GM12878 (cell line): Measurements from ENCODE around the gene PIK3C2B. TPM values are rescaled to one million over a fixed set of nuclear protein-coding genes. Genes with fewer than 3 reads are reported as not detected.

ENCODE experiments used
- ATAC-seq: fragments of 200-7000 bp; cut with Tn5 transposase; 3 replicates; pipeline ENCODE4 v1.9.1; 2020; ENCODE audit warnings: mild to moderate bottlenecking, moderate library complexity
- BruUV-seq: library from RNA; stranded (reverse); fragments of 400-500 nt; replicated peaks from 2 replicates; lab custom pipeline; 2021; lab: Mats Ljungman, UMichigan
- CTCF ChIA-PET: fragments of 300-600 bp; sonication (Branson Sonifier 250); formaldehyde crosslinking; extraction: SDS; loops from one replicate; lab custom pipeline; 2021; ENCODE audit warnings: inconsistent platforms; lab: Yijun Ruan, JAX
- POLR2A ChIA-PET: fragments of 350-600 bp; formaldehyde crosslinking; extraction: SDS; loops from one replicate; lab custom pipeline; 2021; ENCODE audit warnings: inconsistent platforms; lab: Charles Lee
- RAD21 ChIA-PET: fragments of 300-600 bp; sonication (Branson Sonifier 250); formaldehyde crosslinking; loops from one replicate; lab custom pipeline; 2023; ENCODE audit warnings: antibody characterized with exemption; ENCODE audit not compliant: unreplicated experiment; lab: Charles Lee
- SMC1A ChIA-PET: fragments of 300-600 bp; sonication (Branson Sonifier 250); formaldehyde crosslinking; loops from one replicate; lab custom pipeline; 2023; ENCODE audit not compliant: unreplicated experiment, uncharacterized antibody; lab: Charles Lee
- DNase-seq: peaks from one replicate; pipeline ENCODE4 v3.0.0-alpha.2; 2011; ENCODE audit warnings: low read depth, low spot score
- FAIRE-seq: peaks from 3 replicates; lab custom pipeline; 2011; peaks lifted over from hg19 to GRCh38; lab: Jason Lieb, UNC
- H2AFZ ChIP-seq: 2 replicates; pipeline ENCODE4 v1.6.0; 2011; ENCODE audit warnings: low read depth, low read length, control low read depth; ENCODE audit not compliant: control insufficient read depth
- H3K27ac ChIP-seq: 2 replicates; pipeline ENCODE4 v1.5.1; 2011; ENCODE audit warnings: control low read depth; ENCODE audit not compliant: control insufficient read depth, insufficient read depth
- H3K27me3 ChIP-seq, 2 experiments: replicated peaks in 1 of 2; 2 replicates each; pipeline versions ENCODE4 v1.6.0 to v1.6.1; 2011; ENCODE audit warnings: low read length in 1 of 2; ENCODE audit not compliant: control insufficient read depth in 2 of 2, insufficient read depth in 2 of 2
- H3K36me3 ChIP-seq, 2 experiments: 2 replicates each; pipeline ENCODE4 v1.5.1; 2011; ENCODE audit warnings: low read length in 1 of 2; ENCODE audit not compliant: control insufficient read depth in 2 of 2, insufficient read depth in 2 of 2
- H3K4me1 ChIP-seq: 2 replicates; pipeline ENCODE4 v1.6.1; 2011; ENCODE audit warnings: mild to moderate bottlenecking, low read length, moderate library complexity, mixed read lengths; ENCODE audit not compliant: control insufficient read depth, insufficient read depth
- H3K4me2 ChIP-seq: 2 replicates; pipeline ENCODE4 v1.6.0; 2011; ENCODE audit warnings: control low read depth; ENCODE audit not compliant: control insufficient read depth, insufficient read depth
- H3K4me3 ChIP-seq: fragments of 200-600 bp; sonication (generic); 2 replicates; pipeline ENCODE4 v1.5.1; 2016
- H3K79me2 ChIP-seq: 2 replicates; pipeline ENCODE4 v1.6.0; 2011; ENCODE audit warnings: low read length; ENCODE audit not compliant: control insufficient read depth, insufficient read depth
- H3K9ac ChIP-seq: 2 replicates; pipeline ENCODE4 v1.8.0; 2011; ENCODE audit warnings: low read length, control low read depth, mixed read lengths; ENCODE audit not compliant: control insufficient read depth, insufficient read depth
- H3K9me3 ChIP-seq: replicated peaks from 3 replicates; pipeline ENCODE4 v1.5.1; 2011; ENCODE audit warnings: mild to moderate bottlenecking, low read length; ENCODE audit not compliant: control insufficient read depth, insufficient read depth
- H4K20me1 ChIP-seq: 2 replicates; pipeline ENCODE4 v1.6.0; 2011; ENCODE audit not compliant: control insufficient read depth, insufficient read depth
- BCL3 ChIP-seq: IDR thresholded peaks from 2 replicates; pipeline ENCODE4 v1.6.1; 2011; ENCODE audit warnings: borderline replicate concordance, low read depth, mild to moderate bottlenecking, moderate library complexity, low read length; ENCODE audit not compliant: insufficient read depth, poor library complexity, severe bottlenecking
- CEBPZ ChIP-seq: fragments of 150-350 bp; IDR thresholded peaks from 2 replicates; pipeline ENCODE4 v1.6.1; 2016; ENCODE audit warnings: low read depth, low read length
- CHD1 ChIP-seq: IDR thresholded peaks from 2 replicates; pipeline ENCODE4 v1.6.1; 2012; ENCODE audit warnings: low read depth, low read length, improper control_type of control experiment
- PAX8 ChIP-seq: fragments of 450-650 bp; IDR thresholded peaks from 2 replicates; pipeline ENCODE4 v1.6.1; 2017; ENCODE audit warnings: mild to moderate bottlenecking, moderate library complexity
- SUZ12 ChIP-seq: fragments of 200-600 bp; sonication (generic); IDR thresholded peaks from one replicate; pipeline ENCODE4 v1.6.1; 2018; ENCODE audit warnings: antibody characterized with exemption, mild to moderate bottlenecking; ENCODE audit not compliant: unreplicated experiment
- TARDBP ChIP-seq: IDR thresholded peaks from 2 replicates; pipeline ENCODE4 v1.6.1; 2016; ENCODE audit warnings: borderline replicate concordance
- TCF12 ChIP-seq: IDR thresholded peaks from 2 replicates; pipeline ENCODE4 v1.6.1; 2011; ENCODE audit warnings: low read depth, mild to moderate bottlenecking, low read length
- ZNF384 ChIP-seq: IDR thresholded peaks from 2 replicates; pipeline ENCODE4 v1.6.1; 2012; ENCODE audit warnings: low read depth, mild to moderate bottlenecking, low read length, improper control_type of control experiment, borderline replicate concordance
- WGBS: methylation state at CpG from one replicate; pipeline ENCODE4 v1.1.6; 2016; ENCODE audit warnings: low lambda C conversion rate; ENCODE audit not compliant: insufficient replicate concordance, insufficient coverage; ENCODE audit errors: missing lambda C conversion rate; 5-methylcytosine and 5-hydroxymethylcytosine counted together
- in situ Hi-C: fragments of 300-500 bp; cut with MboI; formaldehyde crosslinking; loops from 9 replicates; pipeline ENCODE4 v1.14.3; 2018; ENCODE audit warnings: mixed read lengths
- intact Hi-C: fragments of 100-400 bp; cut with micrococcal nuclease; formaldehyde crosslinking; loops from one replicate; pipeline ENCODE4 v1.14.2; 2022; ENCODE audit not compliant: unreplicated experiment
- polyA plus RNA-seq, 11 experiments: library from polyadenylated mRNA; depleted of rRNA in 4 of 11; unstranded in 6 of 11; stranded (reverse) in 5 of 11; fragments of >200 nt; fragmentation: Nextera tagmentation in 4 of 11; fragmentation: Illumina TruSeq in 1 of 11; extraction: Ambion mirVana in 4 of 11; extraction: Trizol in 1 of 11; gene quantifications; 1 replicate in 1 of 11; 2 replicates in 10 of 11; pipeline versions ENCODE4 v1.2.1 to v1.2.3, GENCODE V29; 2011 to 2016; ENCODE audit warnings: inconsistent platforms in 2 of 11, missing spikeins in 2 of 11, low read depth in 1 of 11
- total RNA-seq, 4 experiments: library from RNA; depleted of rRNA in 3 of 4; stranded (reverse); fragments of >200 nt in 3 of 4; fragmentation: Illumina TruSeq in 1 of 4; extraction: Trizol in 1 of 4; gene quantifications; 2 replicates each; pipeline versions ENCODE4 v1.2.1 to v1.2.3, GENCODE V29; 2013 to 2021
- TF ChIP-seq, protein P1 (sequence below), 3 experiments: IDR thresholded peaks in 2 of 3; conservative IDR thresholded peaks in 1 of 3; 2 replicates each; pipeline ENCODE4 v1.5.1; 2011; ENCODE audit warnings: low read depth in 3 of 3, low read length in 3 of 3, mild to moderate bottlenecking in 3 of 3, control low read depth in 2 of 3, moderate library complexity in 2 of 3, inconsistent platforms in 1 of 3, mixed read lengths in 1 of 3; ENCODE audit not compliant: control insufficient read depth in 2 of 3, insufficient read depth in 1 of 3; ENCODE audit errors: extremely low read depth in 1 of 3
- TF ChIP-seq, protein P2 (sequence below): fragments of 150-350 bp; IDR thresholded peaks from 2 replicates; pipeline ENCODE4 v1.6.1; 2014; ENCODE audit warnings: mild to moderate bottlenecking, low read depth, low read length
- TF ChIP-seq, protein P3 (sequence below): IDR thresholded peaks from 2 replicates; pipeline ENCODE4 v1.6.1; 2011; ENCODE audit warnings: low read depth, low read length, improper control_type of control experiment, borderline replicate concordance

PIK3C2B gene
- total and polyA plus RNA-seq, 10 of the 15 experiments (the other 5 are each of a cell fraction or from before 2014, with no cell fraction given): 2.2 to 38.1 (median 11.4) TPM

DNA sequence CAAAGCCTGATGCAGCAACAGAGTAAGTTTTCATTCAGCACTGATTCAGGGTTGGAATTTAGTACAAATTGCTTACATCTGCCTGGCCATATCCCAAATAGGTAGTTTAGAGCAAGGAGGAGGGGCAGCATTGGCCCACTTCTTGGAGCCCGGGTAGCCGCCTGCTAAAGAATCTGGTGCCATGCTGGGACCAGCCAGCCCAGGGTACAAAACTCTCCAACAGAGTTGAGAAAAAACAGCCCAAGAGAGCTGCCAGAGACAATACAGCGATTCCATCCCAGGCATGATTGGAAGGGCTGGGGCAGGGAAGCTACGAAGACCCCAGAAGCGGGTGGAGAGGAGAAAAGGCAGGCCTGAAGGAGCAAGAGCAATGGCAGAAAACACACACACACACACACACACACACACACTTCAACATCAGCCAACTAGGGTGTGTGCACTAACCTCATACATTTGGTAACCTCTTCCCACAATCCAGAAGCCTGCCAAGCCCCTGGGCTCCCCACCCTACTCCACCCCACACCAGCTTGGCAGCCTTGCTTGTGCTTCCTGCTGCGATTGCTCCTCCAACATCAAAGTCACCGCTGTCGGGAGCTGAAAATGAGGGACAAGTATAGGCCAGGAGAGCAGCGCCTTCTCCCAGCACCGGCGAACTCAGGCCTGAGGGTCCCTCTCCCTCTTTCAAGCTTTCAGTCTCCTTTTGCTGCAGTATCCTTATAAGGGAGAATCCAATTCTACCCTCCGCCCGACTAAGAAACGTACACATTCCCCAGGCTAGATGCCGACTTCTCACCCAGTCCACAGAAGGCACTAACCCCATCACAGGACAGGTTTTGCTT lies 1.2 kb downstream of the PIK3C2B start:
- BruUV-seq: TSS peak; percentile 33
- ATAC-seq: no peak; the same call in 2 of the 3 replicates
- Histone ChIP-seq H3K9me3 (no peaks in the 10 kb centered on the region), H2AFZ (peak overlapping the region; percentile 86), H3K4me3 (peak overlapping the region; percentile 92), H3K27me3 (no peaks in the 10 kb centered on the region), H3K4me1 (peaks cover 18% of the 10 kb centered on the region), H3K36me3 (no peaks in the 10 kb centered on the region), H3K4me2 (peak overlapping the region; percentile 99), H3K27ac (peak overlapping the region; percentile 86), H3K79me2 (peaks cover 44% of the 10 kb centered on the region), H3K9ac (peak overlapping the region; percentile 90), H4K20me1 (no peaks in the 10 kb centered on the region)
- in situ Hi-C loops (no loop called here), intact Hi-C loops (no loop called here)
- ChIA-PET RAD21 (interaction anchor here (0.9 to 13.5 kb wide), 17 partner anchors 8 to 84 kb away, joined by 3 to 441 read pairs (median 6); partner anchors contain the start of gene MDM4), POLR2A (interaction anchor here (0.9 to 6.1 kb wide), 17 partner anchors 8 to 83 kb away, joined by 3 to 81 read pairs (median 6); partner anchors contain the start of gene MDM4), CTCF (interaction anchor here (0.9 to 39.0 kb wide), 10 partner anchors 11 to 314 kb away, joined by 3 to 2021 read pairs (median 8); partner anchors contain the start of gene MDM4), SMC1A (interaction anchor here (0.6 to 19.3 kb wide), 19 partner anchors 7 to 657 kb away, joined by 3 to 939 read pairs (median 6); partner anchors contain the start of gene MDM4)
- no peak for DNase-seq
- 3% methylated on average over 15 of the region's 15 CpGs for WGBS
- FAIRE-seq: no peak
- TF ChIP-seq CEBPZ: no peak
- no peak for TF ChIP-seq ZNF384
- no peak for TF ChIP-seq SUZ12
- TF ChIP-seq, protein P1, sequence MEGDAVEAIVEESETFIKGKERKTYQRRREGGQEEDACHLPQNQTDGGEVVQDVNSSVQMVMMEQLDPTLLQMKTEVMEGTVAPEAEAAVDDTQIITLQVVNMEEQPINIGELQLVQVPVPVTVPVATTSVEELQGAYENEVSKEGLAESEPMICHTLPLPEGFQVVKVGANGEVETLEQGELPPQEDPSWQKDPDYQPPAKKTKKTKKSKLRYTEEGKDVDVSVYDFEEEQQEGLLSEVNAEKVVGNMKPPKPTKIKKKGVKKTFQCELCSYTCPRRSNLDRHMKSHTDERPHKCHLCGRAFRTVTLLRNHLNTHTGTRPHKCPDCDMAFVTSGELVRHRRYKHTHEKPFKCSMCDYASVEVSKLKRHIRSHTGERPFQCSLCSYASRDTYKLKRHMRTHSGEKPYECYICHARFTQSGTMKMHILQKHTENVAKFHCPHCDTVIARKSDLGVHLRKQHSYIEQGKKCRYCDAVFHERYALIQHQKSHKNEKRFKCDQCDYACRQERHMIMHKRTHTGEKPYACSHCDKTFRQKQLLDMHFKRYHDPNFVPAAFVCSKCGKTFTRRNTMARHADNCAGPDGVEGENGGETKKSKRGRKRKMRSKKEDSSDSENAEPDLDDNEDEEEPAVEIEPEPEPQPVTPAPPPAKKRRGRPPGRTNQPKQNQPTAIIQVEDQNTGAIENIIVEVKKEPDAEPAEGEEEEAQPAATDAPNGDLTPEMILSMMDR (IDR thresholded peaks at IDR 0.05 in 2 of 3, conservative IDR thresholded peaks at IDR 0.05 in 1 of 3; ENCODE audit: control insufficient read depth in 2 of 3, extremely low read depth in 1 of 3, insufficient read depth in 1 of 3, low read depth in 3 of 3, low read length in 3 of 3): no peak
- no peak for TF ChIP-seq TCF12
- TF ChIP-seq, protein P2, sequence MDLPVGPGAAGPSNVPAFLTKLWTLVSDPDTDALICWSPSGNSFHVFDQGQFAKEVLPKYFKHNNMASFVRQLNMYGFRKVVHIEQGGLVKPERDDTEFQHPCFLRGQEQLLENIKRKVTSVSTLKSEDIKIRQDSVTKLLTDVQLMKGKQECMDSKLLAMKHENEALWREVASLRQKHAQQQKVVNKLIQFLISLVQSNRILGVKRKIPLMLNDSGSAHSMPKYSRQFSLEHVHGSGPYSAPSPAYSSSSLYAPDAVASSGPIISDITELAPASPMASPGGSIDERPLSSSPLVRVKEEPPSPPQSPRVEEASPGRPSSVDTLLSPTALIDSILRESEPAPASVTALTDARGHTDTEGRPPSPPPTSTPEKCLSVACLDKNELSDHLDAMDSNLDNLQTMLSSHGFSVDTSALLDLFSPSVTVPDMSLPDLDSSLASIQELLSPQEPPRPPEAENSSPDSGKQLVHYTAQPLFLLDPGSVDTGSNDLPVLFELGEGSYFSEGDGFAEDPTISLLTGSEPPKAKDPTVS: no peak
- TF ChIP-seq TARDBP: no peak
- TF ChIP-seq, protein P3, sequence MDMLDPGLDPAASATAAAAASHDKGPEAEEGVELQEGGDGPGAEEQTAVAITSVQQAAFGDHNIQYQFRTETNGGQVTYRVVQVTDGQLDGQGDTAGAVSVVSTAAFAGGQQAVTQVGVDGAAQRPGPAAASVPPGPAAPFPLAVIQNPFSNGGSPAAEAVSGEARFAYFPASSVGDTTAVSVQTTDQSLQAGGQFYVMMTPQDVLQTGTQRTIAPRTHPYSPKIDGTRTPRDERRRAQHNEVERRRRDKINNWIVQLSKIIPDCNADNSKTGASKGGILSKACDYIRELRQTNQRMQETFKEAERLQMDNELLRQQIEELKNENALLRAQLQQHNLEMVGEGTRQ: no peak
- TF ChIP-seq PAX8: no peak
- TF ChIP-seq CHD1: 0 out of 2 replicates have a peak, but pooled peaks have one; percentile 6
- no peak for TF ChIP-seq BCL3
